Activated naive CD4-positive, alpha-beta T cell treated with anti-CD3 and anti-CD28 coated beads, Interleukin-2, amount 50 U/mL, for 72 hours (primary cell): ENCODE measurements around the gene ZIK1. TPM values are rescaled to one million over a fixed set of nuclear protein-coding genes. Genes with fewer than 3 reads are reported as not detected.

Experiments
- ATAC-seq, 2 donors: fragments of 150-1000 bp; cut with Tn5 transposase; 2 replicates each; pipeline ENCODE4 v1.10.0; 2021; ENCODE audit warnings: mild to moderate bottlenecking in 2 of 2, moderate library complexity in 2 of 2
- DNase-seq, 2 donors: peaks; one replicate each; pipeline ENCODE4 v3.0.0; 2021 to 2022; ENCODE audit warnings: low spot score in 2 of 2
- H3K27ac Mint-ChIP-seq, 2 donors: one replicate each; pipeline ENCODE4 v1.8.0; 2022; ENCODE audit warnings: mild to moderate bottlenecking in 2 of 2, mixed read lengths in 2 of 2
- H3K36me3 Mint-ChIP-seq, 2 donors: one replicate each; pipeline ENCODE4 v1.8.0; 2022; ENCODE audit warnings: mixed read lengths in 2 of 2
- H3K9me3 Mint-ChIP-seq, 2 donors: one replicate each; pipeline ENCODE4 v1.8.0; 2022; ENCODE audit warnings: mixed read lengths in 2 of 2
- total RNA-seq, 2 donors: library from RNA; stranded (reverse); gene quantifications; one replicate each; pipeline ENCODE4 v1.2.3, GENCODE V29; 2022

Gene ZIK1
- total RNA-seq, 2 donors from 2014 or later = 2.4 to 5.6 TPM

- peak overlapping the region in 1 of 2 donors; percentile 76 for H3K27ac Mint-ChIP-seq
- H3K36me3 Mint-ChIP-seq = peaks cover 54 to 76% of the 10 kb centered on the region in 2 donors
- peaks cover 47 to 50% of the 10 kb centered on the region in 2 donors for H3K9me3 Mint-ChIP-seq
- ATAC-seq (no peak), DNase-seq (no peak)
Observed at GRCh38 chr19:57583104-57583520, 833 bp upstream of the ZIK1 start.

GRCh38 chr19:57587529-57587928, 3.6 kb downstream of the ZIK1 start:
- H3K27ac Mint-ChIP-seq = no peak overlapping the region
- peaks cover 85 to 92% of the 10 kb centered on the region in 2 donors for H3K36me3 Mint-ChIP-seq
- DNase-seq (no peak), ATAC-seq (peak in 1 of 2 donors; percentile 14)
- H3K9me3 Mint-ChIP-seq = peaks cover 43 to 60% of the 10 kb centered on the region in 2 donors

- Mint-ChIP-seq H3K9me3 (peaks cover 45 to 49% of the 10 kb centered on the region in 2 donors), H3K27ac (peak overlapping the region in 1 of 2 donors; percentile 71), H3K36me3 (peaks cover 38 to 62% of the 10 kb centered on the region in 2 donors)
- no peak for DNase-seq
- ATAC-seq = no peak
Observed at GRCh38 chr19:57599377-57599760, 15.4 kb downstream of the ZIK1 start.

GRCh38 chr19:57599761-57600383, 15.9 kb downstream of the ZIK1 start, which contains the start of gene ZNF530:
TSS of gene ZNF530 (plus strand) at chr19:57599885. CDS start at chr19:57604346, 4,461 bp downstream.
- Mint-ChIP-seq H3K27ac (peak within 1 kb of the TSS in 1 of 2 donors; percentile 71), H3K9me3 (peaks cover 47 to 53% of the 10 kb centered on the region in 2 donors), H3K36me3 (peaks cover 43 to 65% of the 10 kb centered on the region in 2 donors)
- peak; percentile 99 for ATAC-seq
- DNase-seq = peak; percentile 87 to 89

GRCh38 chr19:57606931-57607330, 23.0 kb downstream of the ZIK1 start:
- Mint-ChIP-seq H3K27ac (no peak overlapping the region), H3K9me3 (peaks cover 47 to 52% of the 10 kb centered on the region in 2 donors), H3K36me3 (peaks cover 77 to 80% of the 10 kb centered on the region in 2 donors)
- DNase-seq (no peak), ATAC-seq (no peak)

DNA sequence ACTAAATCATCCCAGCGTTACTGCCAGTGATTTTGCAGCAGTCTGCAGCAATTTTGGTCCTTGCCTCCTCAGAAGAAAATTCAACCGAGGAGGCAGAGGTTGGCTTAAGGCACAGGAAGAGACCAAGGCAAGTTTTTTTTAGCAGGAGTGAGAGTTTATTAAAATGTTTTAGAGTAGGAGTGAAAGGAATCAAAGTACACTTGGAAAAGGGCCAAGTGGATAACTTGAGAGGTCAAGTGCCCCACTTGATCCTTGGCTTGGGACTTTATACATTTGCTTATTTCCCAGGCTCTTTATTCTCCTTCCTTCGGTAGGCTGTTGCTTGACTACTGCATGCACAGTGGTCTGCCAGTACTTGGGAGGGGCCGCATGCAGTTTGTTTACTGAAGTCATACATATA, 27.2 kb downstream of the ZIK1 start:
- H3K9me3 Mint-ChIP-seq = peaks cover 39 to 41% of the 10 kb centered on the region in 2 donors
- no peak for ATAC-seq
- peaks cover 61 to 66% of the 10 kb centered on the region in 2 donors for H3K36me3 Mint-ChIP-seq

GRCh38 chr19:57613941-57614743, 30.2 kb downstream of the ZIK1 start, which contains the start of gene ZNF134:
TSS of gene ZNF134 (plus strand) at chr19:57614242. CDS start at chr19:57619469, 5,227 bp downstream.
- Mint-ChIP-seq H3K9me3 (peaks cover 42 to 49% of the 10 kb centered on the region in 2 donors), H3K36me3 (peaks cover 64 to 70% of the 10 kb centered on the region in 2 donors), H3K27ac (peak within 1 kb of the TSS; percentile 46 to 89)
- ATAC-seq = peak; percentile 100
- peak; percentile 83 to 87 for DNase-seq

More for the DNA sequence above, 27.2 kb downstream of the ZIK1 start:
- no peak for DNase-seq
- H3K27ac Mint-ChIP-seq = no peak overlapping the region

DNA sequence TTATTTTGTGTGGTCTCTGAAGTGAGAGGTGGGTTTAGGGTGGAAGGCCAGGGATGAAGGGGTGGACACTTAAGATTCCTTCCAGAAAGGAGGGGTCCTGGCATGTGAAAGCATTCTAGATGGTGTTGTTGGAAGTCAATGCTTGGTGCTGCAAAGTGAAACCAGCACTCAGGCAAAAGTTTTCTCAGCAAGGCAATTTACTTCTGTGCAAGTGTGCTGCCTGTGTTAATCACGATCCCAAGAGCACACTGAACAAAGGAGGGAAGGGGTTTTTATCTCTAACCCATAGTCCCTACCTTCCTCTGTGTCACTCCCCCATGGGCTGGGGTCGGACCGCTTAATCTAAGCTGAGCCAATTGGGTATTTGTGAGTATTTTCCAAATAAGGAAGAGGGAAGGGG, 31.4 kb downstream of the ZIK1 start:
- Mint-ChIP-seq H3K27ac (peak overlapping the region; percentile 19 to 89), H3K36me3 (peaks cover 72 to 77% of the 10 kb centered on the region in 2 donors), H3K9me3 (peaks cover 54 to 61% of the 10 kb centered on the region in 2 donors)
- DNase-seq = no peak
- ATAC-seq = no peak

GRCh38 chr19:57620673-57621348, 36.9 kb downstream of the ZIK1 start:
- DNase-seq = no peak

GRCh38 chr19:57623091-57623490, 39.1 kb downstream of the ZIK1 start:
- peaks cover 39 to 58% of the 10 kb centered on the region in 2 donors for H3K9me3 Mint-ChIP-seq
- H3K36me3 Mint-ChIP-seq = peaks cover 67 to 79% of the 10 kb centered on the region in 2 donors
- no peak overlapping the region for H3K27ac Mint-ChIP-seq
- ATAC-seq = no peak
- DNase-seq = no peak

More at GRCh38 chr19:57620673-57621348, 36.9 kb downstream of the ZIK1 start:
- Mint-ChIP-seq H3K9me3 (peaks cover 56 to 75% of the 10 kb centered on the region in 2 donors), H3K27ac (no peak overlapping the region), H3K36me3 (peaks cover 90 to 92% of the 10 kb centered on the region in 2 donors)
- no peak for ATAC-seq

DNA sequence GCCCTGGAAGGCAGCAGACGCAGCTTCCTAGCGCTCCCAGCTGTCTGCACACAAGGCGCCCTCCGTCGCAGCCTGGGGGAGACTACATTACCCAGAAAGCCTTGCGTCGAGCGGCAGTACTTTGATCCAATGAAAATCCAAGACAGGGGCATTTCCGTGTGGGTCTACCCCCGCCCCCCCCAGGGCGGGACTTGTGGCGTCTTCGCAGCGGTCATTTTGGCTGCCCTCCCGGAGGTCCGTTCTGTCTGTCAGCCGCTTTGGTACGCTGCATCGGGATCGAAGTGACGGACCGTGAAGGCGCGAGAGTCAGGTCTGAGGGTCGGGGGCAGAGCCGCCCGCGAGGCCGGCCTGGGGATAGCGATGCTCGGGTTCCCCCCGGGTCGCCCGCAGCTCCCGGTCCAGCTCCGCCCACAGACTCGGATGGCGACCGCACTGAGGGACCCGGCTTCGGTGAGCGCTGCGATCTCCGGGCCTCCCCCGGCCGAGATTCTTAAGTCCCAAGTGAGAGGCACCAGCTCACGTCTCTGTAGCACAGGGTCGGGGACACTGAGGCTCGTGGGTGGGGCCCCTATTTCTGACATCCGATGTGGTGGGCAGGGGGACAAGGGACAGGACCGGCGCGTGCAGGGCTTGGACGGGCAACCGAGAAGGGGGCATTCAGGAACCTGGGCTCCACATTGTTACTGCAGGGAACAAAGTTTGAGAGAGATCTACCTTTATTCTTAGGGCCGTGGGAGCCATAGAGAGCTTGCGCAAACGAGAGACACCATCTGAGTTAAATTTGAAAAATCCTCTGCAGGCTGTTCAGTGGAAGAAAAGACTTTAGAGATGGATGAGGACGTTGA, 49.3 kb downstream of the ZIK1 start, which contains the start of gene ZNF211:
ZNF211 (plus strand) TSS at position 182 of the 845 bp plus-strand sequence; CDS start at position 361, 179 bp downstream.
- Mint-ChIP-seq H3K36me3 (peaks cover 47 to 61% of the 10 kb centered on the region in 2 donors), H3K9me3 (peaks cover 17 to 23% of the 10 kb centered on the region in 2 donors), H3K27ac (peak within 1 kb of the TSS; percentile 94)
- DNase-seq (peak; percentile 80 to 89), ATAC-seq (peak; percentile 100)

DNA sequence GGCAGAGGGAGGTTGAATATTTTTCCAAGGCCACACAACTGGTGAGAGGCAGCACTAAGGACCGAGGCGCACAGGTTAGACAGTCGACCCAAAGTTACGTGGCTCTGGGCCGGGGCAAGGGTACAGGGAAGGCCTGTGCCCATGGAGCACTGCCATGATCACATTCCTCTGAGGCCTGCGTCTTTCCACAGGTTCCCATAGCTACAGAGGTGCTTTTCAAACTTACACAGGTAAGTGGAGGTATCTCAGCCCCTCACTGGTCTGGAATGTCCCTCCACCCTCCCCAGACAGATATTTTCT, 49.8 kb downstream of the ZIK1 start:
- peaks cover 23 to 29% of the 10 kb centered on the region in 2 donors for H3K9me3 Mint-ChIP-seq
- H3K27ac Mint-ChIP-seq = peak overlapping the region; percentile 94
- ATAC-seq (no peak), DNase-seq (no peak)
- H3K36me3 Mint-ChIP-seq = peaks cover 52 to 67% of the 10 kb centered on the region in 2 donors

DNA sequence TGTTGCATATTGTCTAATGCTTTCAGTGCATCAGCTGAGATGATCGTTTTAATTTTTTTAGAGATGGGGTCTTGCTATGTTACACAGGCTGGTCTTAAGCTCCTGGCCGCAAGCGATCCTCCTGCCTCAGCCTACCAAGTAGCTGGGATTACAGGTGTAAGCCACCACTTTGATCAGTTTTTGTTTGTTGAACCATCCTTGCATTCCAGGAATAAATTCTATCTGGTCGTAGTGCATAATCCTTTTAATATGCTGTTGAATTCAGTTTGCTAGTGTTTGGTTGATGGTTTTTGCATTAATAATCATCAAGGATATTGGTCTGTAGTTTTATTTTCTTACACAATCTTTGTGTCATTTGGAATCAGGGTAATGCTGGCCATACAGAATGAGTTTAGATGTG, 53.4 kb downstream of the ZIK1 start:
- Mint-ChIP-seq H3K9me3 (peaks cover 45 to 55% of the 10 kb centered on the region in 2 donors), H3K36me3 (peaks cover 79 to 83% of the 10 kb centered on the region in 2 donors), H3K27ac (no peak overlapping the region)
- DNase-seq (no peak), ATAC-seq (no peak)

- Mint-ChIP-seq H3K27ac (no peak overlapping the region), H3K9me3 (peaks cover 52 to 57% of the 10 kb centered on the region in 2 donors)
Observed at GRCh38 chr19:57641715-57642234, 57.8 kb downstream of the ZIK1 start.

GRCh38 chr19:57642396-57643046, 58.6 kb downstream of the ZIK1 start:
- Mint-ChIP-seq H3K9me3 (peaks cover 56 to 59% of the 10 kb centered on the region in 2 donors), H3K36me3 (peaks cover 66 to 70% of the 10 kb centered on the region in 2 donors), H3K27ac (no peak overlapping the region)
- ATAC-seq (no peak), DNase-seq (no peak)

More at GRCh38 chr19:57641715-57642234, 57.8 kb downstream of the ZIK1 start:
- ATAC-seq (no peak), DNase-seq (no peak)
- H3K36me3 Mint-ChIP-seq = peaks cover 66 to 73% of the 10 kb centered on the region in 2 donors
